ENCODE results near the gene TMC7. TPM values are rescaled to one million over a fixed set of nuclear protein-coding genes. Genes with fewer than 3 reads are reported as not detected.

The TMC7 gene
- total and polyA plus RNA-seq, 7 experiments from 2014 or later: 0.07 TPM; not detected in 6

Other genes with a start within 250 kb of the TMC7 start
- gene RPS15A, start 193.6 kb upstream of the TMC7 start, total RNA-seq: 1,000 to 10,000 TPM; 2,060 to 3,897 (median 3,815) TPM
- 1,000 to 10,000 TPM; 4,571 to 5,300 TPM for gene RPS15A, start 193.6 kb upstream of the TMC7 start, polyA plus RNA-seq
- 100 to 1,000 TPM in 2 of 5 experiments, 10 to 100 TPM in 3; 82.9 to 208 (median 94.4) TPM for gene ARL6IP1, start 182.4 kb upstream of the TMC7 start, total RNA-seq
- gene ARL6IP1, start 182.4 kb upstream of the TMC7 start, polyA plus RNA-seq: 100 to 1,000 TPM; 174 to 182 TPM
- 100 to 1,000 TPM; 154 to 181 (median 164) TPM for gene SMG1, start 57.5 kb upstream of the TMC7 start, total RNA-seq
- gene SMG1, start 57.5 kb upstream of the TMC7 start, polyA plus RNA-seq: 10 to 100 TPM; 16.0 to 16.7 TPM
- gene COQ7, start 83.7 kb downstream of the TMC7 start, total RNA-seq: 10 to 100 TPM; 16.7 to 20.4 (median 17.5) TPM
- gene COQ7, start 83.7 kb downstream of the TMC7 start, polyA plus RNA-seq: 10 to 100 TPM; 19.3 to 19.5 TPM
- gene ITPRIPL2, start 130.0 kb downstream of the TMC7 start, total RNA-seq: 10 to 100 TPM in 1 of 5 experiments, 1 to 10 TPM in 1, under 1 TPM in 3; 0.49 to 14.3 (median 0.64) TPM
- gene ITPRIPL2, start 130.0 kb downstream of the TMC7 start, polyA plus RNA-seq: not detected
- 1 to 10 TPM in 1 of 5 experiments, under 1 TPM in 2, not detected in 2; 0.08 to 3.6 (median 0.24) TPM for gene SYT17, start 184.3 kb downstream of the TMC7 start, total RNA-seq
- gene SYT17, start 184.3 kb downstream of the TMC7 start, polyA plus RNA-seq: not detected